Bronchial epithelial cell (primary cell): ENCODE data around the gene PLCG1. TPM values are rescaled to one million over a fixed set of nuclear protein-coding genes. Genes with fewer than 3 reads are reported as not detected.

Experiments used
- DNase-seq: peaks from one replicate; pipeline ENCODE4 v3.0.0-alpha.2; 2010; ENCODE audit warnings: low read depth
- FAIRE-seq: peaks from 2 replicates; lab custom pipeline; 2011; peaks lifted over from hg19 to GRCh38; lab: Jason Lieb, UNC
- H3K27me3 ChIP-seq: 2 replicates; pipeline ENCODE4 v1.5.1; 2011; ENCODE audit warnings: low read length; ENCODE audit not compliant: control insufficient read depth, insufficient read depth
- H3K36me3 ChIP-seq: 2 replicates; pipeline ENCODE4 v1.5.1; 2011; ENCODE audit warnings: low read length; ENCODE audit not compliant: control insufficient read depth, insufficient read depth
- H3K4me3 ChIP-seq: 2 replicates; pipeline ENCODE4 v1.5.1; 2011; ENCODE audit warnings: mild to moderate bottlenecking, low read depth, low read length, control low read depth
- total RNA-seq: library from RNA; depleted of rRNA; stranded (reverse); fragments of >200 nt; gene quantifications from 2 replicates; pipeline ENCODE4 v1.2.1, GENCODE V29; 2014
- TF ChIP-seq, protein P1 (sequence below): IDR thresholded peaks from 2 replicates; pipeline ENCODE4 v1.5.1; 2011; ENCODE audit warnings: mild to moderate bottlenecking, moderate library complexity, low read length, control low read depth, inconsistent platforms; ENCODE audit not compliant: insufficient read depth, severe bottlenecking

PLCG1 gene
- total RNA-seq, result 20.8 and 32.1 TPM in 2 replicates

DNA sequence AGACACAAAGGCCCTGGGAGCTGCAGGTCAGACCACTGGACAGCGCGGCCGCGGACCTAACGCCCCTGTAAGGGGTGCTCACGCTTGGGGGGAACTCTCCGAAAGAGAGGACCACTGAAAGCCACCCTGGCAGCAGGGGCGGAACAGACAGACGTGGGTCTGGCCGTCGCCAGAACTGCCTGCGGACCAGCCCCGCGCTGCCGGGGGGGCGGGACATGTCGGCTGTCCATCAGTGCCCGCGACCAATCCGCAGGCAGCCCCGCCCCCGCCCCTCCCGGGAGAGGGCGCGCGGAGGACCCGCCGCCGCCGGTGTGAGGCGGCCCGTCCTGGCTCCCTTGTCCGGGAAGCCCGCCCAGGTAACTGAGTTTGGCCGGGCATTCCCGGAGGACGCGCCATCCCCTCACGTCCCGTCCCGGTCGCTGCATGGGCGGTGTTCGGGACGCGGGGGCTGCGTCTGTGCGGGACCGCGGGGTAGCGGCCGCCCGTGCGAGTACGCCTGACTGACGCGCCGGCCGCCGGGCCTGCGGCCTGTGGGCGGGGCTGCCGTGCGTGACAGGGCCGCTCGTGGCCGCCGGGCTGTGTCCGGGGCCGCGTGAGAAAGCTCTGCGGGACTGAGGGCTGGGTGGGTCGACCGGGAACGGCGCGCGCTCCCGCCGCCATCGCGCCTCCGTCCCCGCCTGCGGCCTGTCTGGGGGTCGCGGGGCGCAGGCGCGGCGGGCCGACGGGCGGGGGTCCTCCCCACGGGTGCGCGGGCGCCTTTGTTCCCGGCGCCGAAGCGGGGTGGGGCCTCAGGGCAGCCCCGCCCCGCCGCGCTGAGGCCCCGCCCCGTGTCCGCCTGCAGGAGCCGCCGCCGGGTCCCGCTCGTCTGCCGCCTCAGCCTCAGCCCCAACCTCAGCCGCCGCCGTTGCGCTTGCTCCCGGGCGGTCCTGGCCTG lies at the start of gene PLCG1:
Gene PLCG1 (plus strand): TSS at position 864 of the 934 bp plus-strand sequence. CDS start 99 bp downstream, outside the sequence.
- no peaks in the 10 kb centered on the region for H3K27me3 ChIP-seq
- no peak for FAIRE-seq
- DNase-seq, result peak; percentile 52
- peak within 1 kb of the TSS; percentile 68 for H3K4me3 ChIP-seq
- H3K36me3 ChIP-seq, result no peaks in the 10 kb centered on the region
- TF ChIP-seq, protein P1, sequence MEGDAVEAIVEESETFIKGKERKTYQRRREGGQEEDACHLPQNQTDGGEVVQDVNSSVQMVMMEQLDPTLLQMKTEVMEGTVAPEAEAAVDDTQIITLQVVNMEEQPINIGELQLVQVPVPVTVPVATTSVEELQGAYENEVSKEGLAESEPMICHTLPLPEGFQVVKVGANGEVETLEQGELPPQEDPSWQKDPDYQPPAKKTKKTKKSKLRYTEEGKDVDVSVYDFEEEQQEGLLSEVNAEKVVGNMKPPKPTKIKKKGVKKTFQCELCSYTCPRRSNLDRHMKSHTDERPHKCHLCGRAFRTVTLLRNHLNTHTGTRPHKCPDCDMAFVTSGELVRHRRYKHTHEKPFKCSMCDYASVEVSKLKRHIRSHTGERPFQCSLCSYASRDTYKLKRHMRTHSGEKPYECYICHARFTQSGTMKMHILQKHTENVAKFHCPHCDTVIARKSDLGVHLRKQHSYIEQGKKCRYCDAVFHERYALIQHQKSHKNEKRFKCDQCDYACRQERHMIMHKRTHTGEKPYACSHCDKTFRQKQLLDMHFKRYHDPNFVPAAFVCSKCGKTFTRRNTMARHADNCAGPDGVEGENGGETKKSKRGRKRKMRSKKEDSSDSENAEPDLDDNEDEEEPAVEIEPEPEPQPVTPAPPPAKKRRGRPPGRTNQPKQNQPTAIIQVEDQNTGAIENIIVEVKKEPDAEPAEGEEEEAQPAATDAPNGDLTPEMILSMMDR, result no peak

DNA sequence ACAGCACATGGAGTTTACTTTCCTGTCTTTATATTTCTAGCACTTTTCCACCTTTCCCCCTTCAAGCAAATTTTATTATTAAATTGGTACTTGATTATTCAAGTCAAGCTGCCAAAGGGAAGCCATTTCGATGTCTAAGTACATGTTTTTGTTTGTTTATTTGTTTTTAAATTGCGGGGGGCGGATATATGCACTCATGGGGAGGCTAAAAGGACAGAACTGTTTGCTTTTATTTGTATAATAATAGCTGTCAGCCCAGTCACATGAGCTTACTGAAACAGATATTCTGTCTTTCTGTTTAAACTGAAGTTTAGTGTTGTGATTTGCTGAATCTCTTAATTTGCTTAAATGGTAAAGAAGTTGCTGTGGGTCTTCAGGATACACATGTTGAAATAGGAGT lies 49.6 kb upstream of the PLCG1 start:
- TF ChIP-seq, protein P1, result no peak
- Histone ChIP-seq H3K4me3 (no peak overlapping the region), H3K27me3 (no peaks in the 10 kb centered on the region), H3K36me3 (peaks cover 11% of the 10 kb centered on the region)
- no peak for FAIRE-seq
- no peak for DNase-seq

DNA sequence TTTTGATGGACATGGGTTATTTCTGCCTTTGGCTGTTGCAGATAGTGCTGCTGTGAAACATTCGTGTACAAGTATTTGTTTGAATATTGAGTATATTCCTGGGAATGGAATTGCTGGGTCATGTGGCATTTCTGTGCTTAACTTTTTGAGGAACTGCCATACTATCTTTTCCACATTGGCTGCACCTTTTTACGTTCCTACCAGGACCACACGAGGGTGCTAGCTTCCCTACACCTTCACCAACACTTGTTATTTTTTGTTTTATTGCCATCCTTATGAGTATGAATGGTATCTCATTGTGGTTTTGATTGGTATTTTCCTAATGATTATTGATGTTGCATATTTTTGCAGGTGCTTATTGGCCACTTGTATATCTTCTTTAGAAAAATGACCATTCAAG lies 47.8 kb upstream of the PLCG1 start:
- H3K4me3 ChIP-seq, result no peak overlapping the region
- TF ChIP-seq, protein P1, result no peak
- H3K27me3 ChIP-seq, result no peaks in the 10 kb centered on the region
- FAIRE-seq (no peak), DNase-seq (no peak)
- H3K36me3 ChIP-seq, result peaks cover 16% of the 10 kb centered on the region

DNA sequence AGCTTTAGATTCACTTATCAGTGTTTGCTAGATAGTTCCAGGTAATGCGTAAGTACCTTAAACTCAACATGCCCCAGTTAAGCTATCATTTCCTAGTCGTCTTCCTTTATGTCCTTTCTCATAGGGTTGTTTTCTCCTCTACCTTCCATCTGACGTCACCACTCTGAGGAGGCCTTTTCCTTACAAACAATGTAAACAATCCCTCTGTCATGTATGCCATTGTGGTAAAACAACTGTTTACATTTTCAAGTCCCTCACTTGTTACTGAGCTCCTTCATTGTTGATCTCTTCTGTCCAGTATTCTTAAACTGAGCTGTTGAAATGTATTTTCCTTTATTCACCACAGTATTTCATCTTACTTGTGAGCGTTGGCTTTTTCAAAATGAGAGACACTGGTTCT lies 45.4 kb upstream of the PLCG1 start:
- Histone ChIP-seq H3K36me3 (peaks cover 14% of the 10 kb centered on the region), H3K27me3 (no peaks in the 10 kb centered on the region), H3K4me3 (no peak overlapping the region)
- DNase-seq (no peak), FAIRE-seq (no peak)
- TF ChIP-seq, protein P1, result no peak

DNA sequence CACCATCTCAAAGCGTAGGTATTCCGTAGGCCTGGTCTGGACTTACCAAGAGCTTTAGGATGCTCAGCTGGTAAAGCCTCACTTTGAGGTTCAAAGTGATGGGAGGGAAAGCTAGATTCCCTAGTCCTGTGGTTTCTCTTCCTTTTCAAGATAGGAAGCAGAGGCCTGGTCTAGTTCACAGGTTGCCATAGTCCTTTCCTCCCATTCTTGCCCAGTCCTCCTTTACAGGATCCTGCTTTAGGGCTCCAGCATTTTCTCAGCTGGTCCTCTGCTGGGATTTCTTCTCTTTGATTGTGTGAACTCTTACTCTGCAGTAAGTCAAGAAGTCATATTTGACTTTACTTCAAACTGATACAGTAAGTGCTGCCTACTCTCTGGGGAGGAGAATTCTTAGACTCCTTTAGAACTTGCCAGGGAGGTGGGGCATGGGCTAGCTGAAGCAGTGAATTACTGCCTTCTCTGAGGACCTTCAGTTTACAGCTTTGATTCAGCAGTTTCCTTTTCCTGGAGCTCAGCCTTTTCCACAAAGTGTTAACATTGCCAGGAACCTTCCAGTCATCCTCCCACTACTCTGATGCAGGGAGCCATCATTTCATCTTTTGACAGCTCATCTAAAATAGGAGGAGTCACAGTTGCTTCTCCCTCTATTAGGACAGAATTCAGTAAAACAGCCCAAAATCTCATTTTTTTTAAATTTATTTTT lies 42.8 kb upstream of the PLCG1 start:
- Histone ChIP-seq H3K36me3 (peaks cover 19% of the 10 kb centered on the region), H3K27me3 (no peaks in the 10 kb centered on the region), H3K4me3 (no peak overlapping the region)
- DNase-seq (no peak), FAIRE-seq (no peak)
- TF ChIP-seq, protein P1, result no peak
